OCI-LY1 (cell line): ENCODE data around the gene DNTTIP2.

ENCODE experiments used
- H2AFZ ChIP-seq: fragments of 200-600 bp; sonication (generic), shearing (Covaris generic); 2 replicates; pipeline ENCODE4 v1.6.0; 2014; ENCODE audit warnings: antibody characterized with exemption, mild to moderate bottlenecking, low read length
- H3F3A ChIP-seq: fragments of 200-600 bp; sonication (generic), shearing (Covaris generic); 2 replicates; pipeline ENCODE4 v1.6.0; 2014; ENCODE audit warnings: mild to moderate bottlenecking, antibody characterized with exemption, low read length, moderate library complexity; ENCODE audit not compliant: insufficient read depth
- H3K27ac ChIP-seq: fragments of 200-600 bp; sonication (generic); 2 replicates; pipeline ENCODE4 v1.5.1; 2014; ENCODE audit warnings: low read length, mixed run types, mild to moderate bottlenecking, low read depth; ENCODE audit not compliant: poor library complexity, severe bottlenecking
- H3K27me3 ChIP-seq: fragments of 200-600 bp; sonication (generic); 2 replicates; pipeline ENCODE4 v1.6.0; 2014; ENCODE audit warnings: antibody characterized with exemption, mild to moderate bottlenecking, low read length, moderate library complexity; ENCODE audit not compliant: insufficient read depth
- H3K36me3 ChIP-seq: fragments of 200-600 bp; sonication (generic); 2 replicates; pipeline ENCODE4 v1.6.1; 2014; ENCODE audit warnings: mild to moderate bottlenecking, antibody characterized with exemption, low read length, moderate library complexity, mixed read lengths; ENCODE audit not compliant: insufficient read depth
- H3K4me1 ChIP-seq: fragments of 200-600 bp; sonication (generic); 2 replicates; pipeline ENCODE4 v1.5.1; 2014; ENCODE audit warnings: mild to moderate bottlenecking, low read length, moderate library complexity; ENCODE audit not compliant: insufficient read depth, severe bottlenecking
- H3K4me2 ChIP-seq: fragments of 200-600 bp; sonication (generic), shearing (Covaris generic); 2 replicates; pipeline ENCODE4 v1.6.1; 2014; ENCODE audit warnings: low read length
- H3K4me3 ChIP-seq: fragments of 200-600 bp; sonication (generic); 2 replicates; pipeline ENCODE4 v1.5.1; 2014; ENCODE audit warnings: low read length, low read depth, mild to moderate bottlenecking, mixed read lengths; ENCODE audit not compliant: poor library complexity, severe bottlenecking
- H3K79me2 ChIP-seq: fragments of 200-600 bp; shearing (Covaris generic); 2 replicates; pipeline ENCODE4 v1.6.1; 2016; ENCODE audit warnings: mixed run types, low read length, mixed read lengths; ENCODE audit not compliant: insufficient read depth
- H3K9ac ChIP-seq: fragments of 200-600 bp; sonication (generic), shearing (Covaris generic); 2 replicates; pipeline ENCODE4 v1.6.1; 2014; ENCODE audit warnings: mild to moderate bottlenecking, low read length, mixed read lengths
- H3K9me2 ChIP-seq: fragments of 200-600 bp; sonication (generic), shearing (Covaris generic); 2 replicates; pipeline ENCODE4 v1.6.1; 2014; ENCODE audit warnings: low read depth, mild to moderate bottlenecking, low read length, mixed read lengths
- H3K9me3 ChIP-seq: fragments of 200-600 bp; shearing (Covaris generic); 2 replicates; pipeline ENCODE4 v1.6.1; 2014; ENCODE audit warnings: low read length, mixed read lengths
- H4K20me1 ChIP-seq: fragments of 200-600 bp; sonication (generic), shearing (Covaris generic); 2 replicates; pipeline ENCODE4 v1.6.0; 2016; ENCODE audit warnings: mild to moderate bottlenecking, low read length; ENCODE audit not compliant: insufficient read depth
- EZH2 ChIP-seq: fragments of 200-600 bp; sonication (generic), shearing (Covaris generic); IDR thresholded peaks from 2 replicates; pipeline ENCODE4 v1.8.0; 2017; ENCODE audit warnings: borderline replicate concordance, mixed run types, mild to moderate bottlenecking, antibody characterized with exemption, low read length, moderate library complexity, mixed read lengths
- TF ChIP-seq, protein P1 (sequence below): fragments of 200-600 bp; sonication (generic), shearing (Covaris generic); IDR thresholded peaks from 2 replicates; pipeline ENCODE4 v1.5.1; 2017; ENCODE audit warnings: mild to moderate bottlenecking, antibody characterized with exemption, low read length, moderate library complexity, mixed read lengths

The DNTTIP2 gene

DNA sequence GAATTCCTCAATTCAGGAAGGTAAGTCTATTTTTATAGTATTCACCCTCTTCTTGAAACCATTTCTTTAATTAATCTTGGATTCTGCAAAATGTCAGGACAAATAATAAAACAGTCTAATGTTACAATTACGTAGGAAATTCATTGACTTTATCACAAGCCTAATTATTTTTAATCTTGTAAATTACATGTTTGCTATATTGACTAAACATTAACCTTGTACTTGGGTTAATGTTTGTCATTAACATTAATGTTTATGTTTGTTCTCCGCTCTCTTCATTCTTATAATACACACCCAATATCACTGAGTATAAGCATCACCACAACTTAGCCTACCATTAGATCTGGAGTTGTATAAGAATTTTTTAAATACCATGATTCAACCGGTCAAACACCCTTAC is 27.5 kb upstream of the DNTTIP2 start:
- H3K9ac ChIP-seq, result no peak overlapping the region
- no peaks in the 10 kb centered on the region for H3K36me3 ChIP-seq
- peaks cover 30% of the 10 kb centered on the region for H3K79me2 ChIP-seq
- H4K20me1 ChIP-seq, result no peaks in the 10 kb centered on the region
- TF ChIP-seq EZH2, result no peak
- TF ChIP-seq, protein P1, sequence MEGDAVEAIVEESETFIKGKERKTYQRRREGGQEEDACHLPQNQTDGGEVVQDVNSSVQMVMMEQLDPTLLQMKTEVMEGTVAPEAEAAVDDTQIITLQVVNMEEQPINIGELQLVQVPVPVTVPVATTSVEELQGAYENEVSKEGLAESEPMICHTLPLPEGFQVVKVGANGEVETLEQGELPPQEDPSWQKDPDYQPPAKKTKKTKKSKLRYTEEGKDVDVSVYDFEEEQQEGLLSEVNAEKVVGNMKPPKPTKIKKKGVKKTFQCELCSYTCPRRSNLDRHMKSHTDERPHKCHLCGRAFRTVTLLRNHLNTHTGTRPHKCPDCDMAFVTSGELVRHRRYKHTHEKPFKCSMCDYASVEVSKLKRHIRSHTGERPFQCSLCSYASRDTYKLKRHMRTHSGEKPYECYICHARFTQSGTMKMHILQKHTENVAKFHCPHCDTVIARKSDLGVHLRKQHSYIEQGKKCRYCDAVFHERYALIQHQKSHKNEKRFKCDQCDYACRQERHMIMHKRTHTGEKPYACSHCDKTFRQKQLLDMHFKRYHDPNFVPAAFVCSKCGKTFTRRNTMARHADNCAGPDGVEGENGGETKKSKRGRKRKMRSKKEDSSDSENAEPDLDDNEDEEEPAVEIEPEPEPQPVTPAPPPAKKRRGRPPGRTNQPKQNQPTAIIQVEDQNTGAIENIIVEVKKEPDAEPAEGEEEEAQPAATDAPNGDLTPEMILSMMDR, result no peak
- H3K27me3 ChIP-seq, result no peaks in the 10 kb centered on the region
- H3K27ac ChIP-seq, result peak overlapping the region; percentile 59
- H3F3A ChIP-seq, result 0 out of 2 replicates have a peak, but pooled peaks cover 2% of the 10 kb centered on the region
- no peak overlapping the region for H2AFZ ChIP-seq
- H3K4me1 ChIP-seq, result peaks cover 66% of the 10 kb centered on the region
- H3K9me2 ChIP-seq, result no peaks in the 10 kb centered on the region
- no peaks in the 10 kb centered on the region for H3K9me3 ChIP-seq
- H3K4me2 ChIP-seq, result peak overlapping the region; percentile 68; the same call in 1 of the 2 replicates
- H3K4me3 ChIP-seq, result peak overlapping the region; percentile 77

DNA sequence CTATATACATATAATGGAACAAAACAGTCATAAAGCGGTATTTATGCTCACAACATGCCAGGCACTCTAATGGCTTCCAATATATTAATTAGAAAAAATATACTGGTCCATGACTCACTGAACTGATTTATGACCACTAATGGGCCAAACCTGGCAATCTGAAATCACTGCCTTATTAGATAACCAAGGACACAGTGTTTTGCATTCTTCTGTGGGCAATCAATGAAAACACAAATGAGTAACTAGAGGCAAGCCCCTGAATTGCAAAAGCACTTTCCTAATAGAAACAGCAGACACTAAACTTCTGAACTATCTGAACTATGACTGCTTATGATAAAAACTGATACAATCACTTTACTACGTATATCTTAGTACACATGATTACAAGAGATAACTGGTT is 26.7 kb upstream of the DNTTIP2 start:
- no peak overlapping the region for H3K4me3 ChIP-seq

DNA sequence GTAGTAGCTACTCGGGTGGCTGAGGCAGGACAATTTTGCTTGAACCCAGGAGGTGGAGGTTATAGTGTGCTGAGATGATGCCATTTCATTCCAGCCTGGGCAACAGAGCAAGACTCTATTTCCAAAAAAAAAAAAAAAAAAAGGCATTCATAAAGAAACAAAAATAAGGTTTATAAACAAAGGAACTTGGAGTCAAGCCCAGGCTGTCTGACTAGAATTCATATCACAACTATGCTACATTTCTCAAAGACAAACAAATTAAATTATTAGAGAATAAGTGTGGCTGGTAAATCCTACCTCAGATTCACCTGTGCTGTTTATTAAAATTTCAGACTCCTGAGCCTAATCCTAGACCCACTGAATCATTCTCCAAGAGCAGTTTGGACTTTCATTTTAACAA is 26.0 kb upstream of the DNTTIP2 start:
- H4K20me1 ChIP-seq, result no peaks in the 10 kb centered on the region
- 0 out of 2 replicates have a peak, but pooled peaks cover 2% of the 10 kb centered on the region for H3F3A ChIP-seq
- H3K9me3 ChIP-seq, result no peaks in the 10 kb centered on the region
- H3K4me3 ChIP-seq, result peak overlapping the region; percentile 11
- TF ChIP-seq, protein P1, result no peak
- no peak for TF ChIP-seq EZH2
- no peaks in the 10 kb centered on the region for H3K27me3 ChIP-seq
- H3K9ac ChIP-seq, result no peak overlapping the region; the same call in 1 of the 2 replicates
- H3K9me2 ChIP-seq, result no peaks in the 10 kb centered on the region
- H3K36me3 ChIP-seq, result no peaks in the 10 kb centered on the region
- no peak overlapping the region for H2AFZ ChIP-seq
- peaks cover 66% of the 10 kb centered on the region for H3K4me1 ChIP-seq
- peak overlapping the region; percentile 86 for H3K27ac ChIP-seq
- peak overlapping the region; percentile 43; the same call in 1 of the 2 replicates for H3K4me2 ChIP-seq
- peaks cover 30% of the 10 kb centered on the region for H3K79me2 ChIP-seq

More for the DNA sequence above, 26.7 kb upstream of the DNTTIP2 start:
- Histone ChIP-seq H3K79me2 (peaks cover 30% of the 10 kb centered on the region), H4K20me1 (no peaks in the 10 kb centered on the region), H3K4me1 (peaks cover 66% of the 10 kb centered on the region), H3K4me2 (no peak overlapping the region; the same call in 1 of the 2 replicates), H3K27ac (no peak overlapping the region), H3K9me3 (no peaks in the 10 kb centered on the region), H3K27me3 (no peaks in the 10 kb centered on the region), H3K9ac (no peak overlapping the region), H3F3A (0 out of 2 replicates have a peak, but pooled peaks cover 2% of the 10 kb centered on the region), H3K9me2 (no peaks in the 10 kb centered on the region), H2AFZ (no peak overlapping the region), H3K36me3 (no peaks in the 10 kb centered on the region)
- TF ChIP-seq EZH2, result no peak
- TF ChIP-seq, protein P1, result no peak
